ENCODE data around the gene APOF.
"Not testable (repeated sequence)": the region's sequence is repeated elsewhere in the genome, so short reads cannot be mapped to it uniquely, and the experiment has no call there.

Gene APOF

GRCh38 chr12:56333679-56334489, 28.8 kb downstream of the APOF start, which contains the start of gene PAN2:
Gene PAN2 (minus strand): TSS chr12:56334000. CDS start chr12:56333094, 906 bp downstream.
- in situ Hi-C loops (cut with MboI; ENCODE audit: low sequenced_read_pairs), result no loop called here

DNA sequence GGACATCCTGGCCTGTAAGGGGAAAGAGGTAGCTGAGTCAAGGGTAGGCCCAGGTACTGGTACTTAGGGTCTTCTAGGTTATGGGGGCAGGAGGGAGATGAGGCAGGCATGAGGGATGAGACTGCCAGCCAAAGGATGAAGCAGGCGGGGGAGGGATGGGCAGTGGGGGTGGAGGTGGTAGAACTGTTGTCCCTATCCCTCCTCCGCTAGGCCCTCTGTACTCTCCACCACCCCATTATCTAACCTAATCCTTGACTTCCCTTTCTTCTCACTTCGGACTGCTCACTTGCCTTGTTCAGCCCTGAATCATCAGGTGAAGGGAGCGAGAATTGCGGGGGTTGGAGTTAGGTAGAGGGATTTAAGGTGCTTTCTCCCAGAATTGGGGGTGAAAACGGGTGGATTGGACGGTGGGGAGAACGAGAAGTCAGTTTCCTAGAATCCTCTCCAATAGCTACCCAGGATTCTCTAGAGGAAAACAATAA, 29.4 kb downstream of the APOF start:
- in situ Hi-C loops (cut with MboI; ENCODE audit: low sequenced_read_pairs), result no loop called here

- in situ Hi-C loops (cut with MboI; ENCODE audit: low sequenced_read_pairs), result no loop called here
Observed at GRCh38 chr12:56332512-56333196, 30.0 kb downstream of the APOF start.

GRCh38 chr12:56330936-56331490, 31.6 kb downstream of the APOF start:
- in situ Hi-C loops (cut with MboI; ENCODE audit: low sequenced_read_pairs), result no loop called here

DNA sequence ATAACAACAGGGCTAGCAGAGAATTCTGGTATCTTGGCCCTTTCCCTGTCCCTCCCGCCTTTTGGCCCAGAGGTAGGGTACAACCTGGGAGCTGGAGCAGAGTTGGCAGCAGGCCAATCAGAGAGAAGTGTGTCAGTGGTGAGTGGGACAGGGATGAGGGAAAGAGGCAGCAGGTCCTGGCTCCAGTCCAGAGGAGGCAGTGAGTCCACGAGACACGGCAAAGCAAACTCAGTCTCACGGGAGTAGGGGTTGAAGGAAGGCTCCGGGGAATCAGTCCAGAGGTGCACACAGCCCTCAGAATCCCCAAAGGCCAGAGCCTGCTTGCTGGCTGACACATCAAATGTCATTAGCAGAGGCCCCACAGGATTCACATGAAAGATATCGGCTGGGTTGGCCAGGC, 36.1 kb downstream of the APOF start:
- in situ Hi-C loops (cut with MboI; ENCODE audit: low sequenced_read_pairs), result no loop called here

DNA sequence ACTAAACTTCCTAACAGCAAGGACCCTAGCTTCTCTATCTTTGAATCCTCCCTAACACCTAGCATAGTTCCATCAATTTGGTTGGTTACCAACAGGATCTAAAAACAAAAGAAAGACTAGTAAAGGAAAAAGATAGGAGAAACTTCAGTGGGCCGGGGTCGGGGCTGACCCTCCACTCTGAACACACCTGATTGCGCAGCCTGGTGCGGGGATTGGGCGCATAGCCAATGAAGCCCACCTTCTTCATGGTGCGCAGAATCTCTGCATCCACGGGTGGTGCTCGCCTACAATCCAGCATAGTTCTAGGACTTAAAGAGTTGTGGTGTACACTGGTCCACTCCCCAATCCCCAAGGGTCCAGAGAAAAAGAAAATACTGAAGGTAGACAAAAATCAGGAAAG, 36.5 kb downstream of the APOF start:
- in situ Hi-C loops (cut with MboI; ENCODE audit: low sequenced_read_pairs), result no loop called here

DNA sequence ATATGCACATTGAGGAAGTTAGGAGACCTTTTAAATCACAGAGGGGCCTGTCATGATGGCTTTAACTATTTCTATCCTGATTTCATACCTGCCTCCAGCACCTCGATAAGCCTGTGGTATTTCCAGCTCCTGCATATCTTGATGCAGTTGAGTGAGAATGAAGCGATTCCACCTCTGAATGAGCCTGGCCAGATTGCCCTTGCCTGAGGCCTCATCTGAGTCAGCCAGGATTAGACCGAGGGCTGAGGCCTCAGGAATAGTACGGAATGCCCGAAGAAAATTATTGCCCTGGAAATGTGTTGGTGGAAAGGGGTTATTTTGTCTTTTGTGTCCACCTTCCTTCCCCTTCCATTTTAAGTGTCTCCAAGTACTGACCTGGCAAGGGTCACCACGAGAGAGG, 38.5 kb downstream of the APOF start:
- in situ Hi-C loops (cut with MboI; ENCODE audit: low sequenced_read_pairs), result no loop called here

DNA sequence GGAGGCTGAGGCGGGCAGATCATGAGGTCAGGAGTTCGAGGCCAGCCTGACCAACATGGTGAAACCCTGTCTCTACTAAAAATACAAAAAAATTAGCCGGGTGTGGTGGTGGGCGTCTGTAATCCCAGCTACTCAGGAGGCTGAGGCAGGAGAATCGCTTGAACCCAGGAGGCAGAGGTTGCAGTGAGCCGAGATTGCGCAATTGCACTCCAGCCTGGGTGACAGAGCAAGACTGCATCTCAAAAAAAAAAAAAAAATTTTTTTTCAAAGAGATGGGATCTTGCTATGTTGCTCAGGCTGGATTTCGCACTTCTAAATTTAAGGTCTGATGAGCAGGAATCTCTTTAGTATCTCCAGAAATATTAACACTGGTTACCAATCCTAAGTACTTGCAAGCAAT, 41.0 kb downstream of the APOF start:
- in situ Hi-C loops (cut with MboI; ENCODE audit: low sequenced_read_pairs), result not testable (repeated sequence)

DNA sequence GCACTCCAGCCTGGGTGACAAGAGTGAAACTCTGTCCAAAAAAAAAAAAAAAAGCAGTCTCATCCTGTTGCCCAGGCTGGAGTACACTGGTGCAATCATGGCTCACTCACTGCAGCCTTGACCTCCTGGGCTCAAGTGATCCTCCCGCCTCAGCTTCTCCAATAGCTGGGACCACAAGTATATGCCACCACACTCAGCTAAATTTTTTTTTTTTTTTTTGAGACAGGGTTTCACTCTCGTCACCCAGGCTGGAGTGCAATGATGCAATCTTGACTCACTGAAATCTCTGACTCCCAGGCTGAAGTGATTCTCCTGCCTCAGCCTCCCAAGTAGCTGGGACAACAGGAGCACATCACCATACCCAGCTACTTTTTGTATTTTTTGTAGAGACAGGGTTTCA, 41.6 kb downstream of the APOF start:
- in situ Hi-C loops (cut with MboI; ENCODE audit: low sequenced_read_pairs), result no loop called here

- in situ Hi-C loops (cut with MboI; ENCODE audit: low sequenced_read_pairs), result no loop called here
Observed at GRCh38 chr12:56317675-56318074, 45.0 kb downstream of the APOF start.

DNA sequence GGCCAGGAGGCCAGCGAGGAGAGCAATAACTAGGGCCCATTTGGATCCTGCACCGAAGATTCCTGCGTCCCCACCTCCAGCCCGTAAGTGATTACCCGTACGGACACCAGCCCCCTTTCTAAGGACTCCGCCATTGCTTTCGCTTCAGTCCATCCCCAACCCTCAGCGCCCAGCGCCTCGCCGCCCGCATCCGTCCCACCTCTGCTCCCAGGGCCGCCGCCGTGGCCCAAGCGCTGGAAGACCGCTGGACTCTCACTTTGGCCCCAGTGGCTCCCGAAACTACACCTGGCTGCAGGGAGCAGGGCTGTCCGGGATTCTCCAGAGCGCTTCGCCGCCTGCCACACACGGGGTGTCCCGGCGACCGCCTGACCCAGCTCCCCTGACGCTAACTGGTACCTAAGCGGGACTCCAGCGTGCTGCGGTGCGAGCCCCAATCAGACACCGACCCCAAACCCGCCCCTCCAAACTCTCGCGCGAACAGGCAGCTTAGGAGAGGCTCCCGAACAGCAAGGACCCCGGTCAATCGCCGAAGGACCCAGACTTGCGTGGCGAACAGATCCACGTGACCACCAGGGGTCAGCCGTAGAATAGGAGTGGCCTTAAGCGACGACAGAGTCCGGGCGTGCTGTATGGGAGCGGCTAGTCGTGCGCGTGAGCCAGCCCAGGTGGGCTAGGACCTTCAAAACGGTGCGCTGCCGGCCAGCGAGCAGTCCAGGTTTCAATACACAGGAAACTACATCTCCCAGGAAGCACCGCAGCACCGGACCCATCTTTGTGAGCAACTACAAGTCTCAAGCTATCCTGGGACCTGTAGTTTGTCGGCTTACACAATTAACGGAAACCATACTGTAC, 46.8 kb downstream of the APOF start, which contains the start of gene CNPY2:
CNPY2 (minus strand) TSS at position 367 of the 852 bp plus-strand sequence. CDS start 771 bp downstream, outside the sequence.
- in situ Hi-C loops (cut with MboI; ENCODE audit: low sequenced_read_pairs), result no loop called here

DNA sequence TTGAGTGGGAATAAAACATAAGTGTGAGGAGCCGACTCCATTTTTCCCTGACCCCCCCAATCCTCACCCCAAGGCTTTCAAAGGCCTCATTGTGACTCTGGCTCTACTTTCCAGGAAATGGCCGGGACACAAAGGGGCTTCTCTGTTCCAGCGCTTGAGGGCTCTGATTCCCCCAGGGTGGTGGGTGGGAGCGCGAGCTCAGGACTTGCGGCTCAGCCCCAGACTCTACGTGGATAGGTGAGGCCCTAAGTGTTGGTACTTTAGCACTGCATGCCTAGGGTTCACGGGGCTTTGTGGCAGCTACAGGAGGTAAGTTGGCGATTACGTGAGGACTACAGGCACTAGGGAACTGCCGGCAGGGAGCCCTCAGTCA, 47.4 kb downstream of the APOF start:
- in situ Hi-C loops (cut with MboI; ENCODE audit: low sequenced_read_pairs), result no loop called here

DNA sequence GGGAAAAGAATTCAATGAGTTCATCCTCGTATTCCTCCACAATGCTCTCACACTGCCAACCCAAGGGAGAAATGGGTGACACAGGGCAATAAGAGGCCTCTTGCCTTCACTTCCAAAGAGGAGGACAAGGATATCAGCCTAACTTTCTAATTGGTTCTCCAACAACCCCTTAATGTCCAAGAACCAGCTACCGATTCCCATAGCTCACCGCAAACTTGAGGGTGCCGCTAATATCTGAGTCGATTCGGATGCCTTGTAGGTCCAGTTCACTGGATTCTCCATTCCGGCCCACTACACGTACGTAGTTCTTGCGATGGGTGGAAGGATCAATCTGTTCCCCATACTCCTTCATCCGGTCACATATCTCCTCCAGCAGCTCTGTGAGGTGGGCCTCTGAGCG, 51.7 kb downstream of the APOF start:
- in situ Hi-C loops (cut with MboI; ENCODE audit: low sequenced_read_pairs), result no loop called here
